Natural killer cell (primary cell): ENCODE measurements around the gene DNMBP. TPM values are rescaled to one million over a fixed set of nuclear protein-coding genes. Genes with fewer than 3 reads are reported as not detected.

Source experiments
- ATAC-seq, 3 donors: fragments of 150-1000 bp in 2 of 3; fragments of 200-7000 bp in 1 of 3; cut with Tn5 transposase; 1 replicate in 1 of 3; 2 replicates in 2 of 3; pipeline ENCODE4 v1.10.0; 2021; ENCODE audit warnings: mild to moderate bottlenecking in 2 of 3, moderate library complexity in 2 of 3
- DNase-seq, 2 donors: peaks; one replicate each; pipeline versions ENCODE4 v3.0.0 to v3.0.0-alpha.2; 2013 to 2021; ENCODE audit warnings: mixed read lengths in 1 of 2
- H3K27ac ChIP-seq: one replicate; pipeline ENCODE4 v1.5.1; 2013; ENCODE audit warnings: mild to moderate bottlenecking, low read length
- H3K27me3 ChIP-seq: one replicate; pipeline ENCODE4 v1.6.1; 2013; ENCODE audit warnings: low read length; ENCODE audit not compliant: control insufficient read depth, insufficient read depth
- H3K36me3 ChIP-seq: one replicate; pipeline ENCODE4 v1.6.1; 2013; ENCODE audit warnings: low read length; ENCODE audit not compliant: control insufficient read depth, insufficient read depth
- H3K4me1 ChIP-seq: one replicate; pipeline ENCODE4 v1.6.1; 2013; ENCODE audit warnings: low read length; ENCODE audit not compliant: control insufficient read depth, insufficient read depth
- H3K4me3 ChIP-seq: one replicate; pipeline ENCODE4 v1.5.1; 2013; ENCODE audit warnings: low read length
- H3K9me3 ChIP-seq: one replicate; pipeline ENCODE4 v1.6.1; 2013; ENCODE audit warnings: low read length; ENCODE audit not compliant: control insufficient read depth, insufficient read depth
- H3K27ac Mint-ChIP-seq, 2 donors: one replicate each; pipeline ENCODE4 v1.8.0; 2022; ENCODE audit warnings: mild to moderate bottlenecking in 2 of 2, mixed read lengths in 2 of 2, moderate library complexity in 1 of 2
- H3K27me3 Mint-ChIP-seq, 2 donors: one replicate each; pipeline ENCODE4 v1.8.0; 2022; ENCODE audit warnings: low read depth in 2 of 2, mixed read lengths in 2 of 2
- H3K36me3 Mint-ChIP-seq: one replicate; pipeline ENCODE4 v1.8.0; 2022; ENCODE audit warnings: mixed read lengths
- H3K4me1 Mint-ChIP-seq, 2 donors: one replicate each; pipeline ENCODE4 v1.8.0; 2022; ENCODE audit warnings: mixed read lengths in 2 of 2
- H3K4me3 Mint-ChIP-seq: one replicate; pipeline ENCODE4 v1.8.0; 2022; ENCODE audit warnings: mild to moderate bottlenecking, moderate library complexity, mixed read lengths
- H3K9me3 Mint-ChIP-seq, 2 donors: one replicate each; pipeline ENCODE4 v1.8.0; 2022; ENCODE audit warnings: mixed read lengths in 2 of 2
- CTCF ChIP-seq: fragments of 200-600 bp; IDR thresholded peaks from one replicate; pipeline ENCODE4 v1.8.0; 2022; ENCODE audit warnings: antibody characterized with exemption
- WGBS: methylation state at CpG from one replicate; pipeline ENCODE4 v1.1.7; 2013; ENCODE audit warnings: missing lambda C conversion rate; ENCODE audit not compliant: insufficient coverage; 5-methylcytosine and 5-hydroxymethylcytosine counted together
- intact Hi-C: fragments of 100-400 bp; cut with micrococcal nuclease; formaldehyde crosslinking; loops from one replicate; pipeline ENCODE4 v1.14.2; 2022
- total RNA-seq, 4 donors: library from RNA; stranded (reverse); fragments of 120-200 nt in 1 of 4; gene quantifications; one replicate each; pipeline versions ENCODE4 v1.2.3 to v1.2.4, GENCODE V29; 2013 to 2022

DNMBP gene
- total RNA-seq, 3 donors from 2014 or later (not counting 1 experiment from before 2014, with no cell fraction given): 13.8 to 15.4 (median 14.4) TPM

GRCh38 chr10:99834410-99834809, 175.3 kb downstream of the DNMBP start:
- 74% methylated on average over 4 of the region's 4 CpGs for WGBS
- no peak for TF ChIP-seq CTCF

GRCh38 chr10:99832439-99832838, 177.3 kb downstream of the DNMBP start:
- Histone ChIP-seq H3K4me1 (peaks cover 6% of the 10 kb centered on the region), H3K36me3 (no peaks in the 10 kb centered on the region), H3K27ac (no peak overlapping the region), H3K9me3 (peaks cover 6% of the 10 kb centered on the region), H3K27me3 (no peaks in the 10 kb centered on the region), H3K4me3 (no peak overlapping the region)
- H3K36me3 Mint-ChIP-seq: no peaks in the 10 kb centered on the region
- H3K27ac Mint-ChIP-seq: no peak overlapping the region
- no peak for TF ChIP-seq CTCF
- no peak overlapping the region for H3K4me3 Mint-ChIP-seq
- no peaks in the 10 kb centered on the region for H3K27me3 Mint-ChIP-seq
- H3K9me3 Mint-ChIP-seq: peaks cover 0 to 5% of the 10 kb centered on the region in 2 donors
- 91% methylated on average over 2 of the region's 2 CpGs for WGBS
- H3K4me1 Mint-ChIP-seq: peaks cover 7 to 16% of the 10 kb centered on the region in 2 donors
- ATAC-seq (no peak), DNase-seq (no peak)
- intact Hi-C loops: no loop called here

More at GRCh38 chr10:99834410-99834809, 175.3 kb downstream of the DNMBP start:
- ATAC-seq: no peak
- H3K36me3 Mint-ChIP-seq: no peaks in the 10 kb centered on the region
- Histone ChIP-seq H3K4me1 (no peaks in the 10 kb centered on the region), H3K27me3 (no peaks in the 10 kb centered on the region), H3K36me3 (no peaks in the 10 kb centered on the region), H3K27ac (no peak overlapping the region), H3K9me3 (no peaks in the 10 kb centered on the region), H3K4me3 (no peak overlapping the region)
- DNase-seq: no peak
- no peak overlapping the region for H3K27ac Mint-ChIP-seq
- no peaks in the 10 kb centered on the region for H3K9me3 Mint-ChIP-seq
- H3K27me3 Mint-ChIP-seq: no peaks in the 10 kb centered on the region
- intact Hi-C loops: no loop called here
- H3K4me3 Mint-ChIP-seq: no peak overlapping the region
- H3K4me1 Mint-ChIP-seq: peaks cover 0 to 5% of the 10 kb centered on the region in 2 donors

- H3K36me3 Mint-ChIP-seq: no peaks in the 10 kb centered on the region
- peak in 1 of 3 donors; percentile 66 for ATAC-seq
- H3K4me1 Mint-ChIP-seq: peaks cover 7 to 16% of the 10 kb centered on the region in 2 donors
- DNase-seq: peak in 1 of 2 donors; percentile 15
- intact Hi-C loops: no loop called here
- H3K9me3 Mint-ChIP-seq: peaks cover 0 to 5% of the 10 kb centered on the region in 2 donors
- 25% methylated on average over 2 of the region's 2 CpGs for WGBS
- Histone ChIP-seq H3K9me3 (peaks cover 6% of the 10 kb centered on the region), H3K27me3 (no peaks in the 10 kb centered on the region), H3K36me3 (no peaks in the 10 kb centered on the region), H3K27ac (no peak overlapping the region), H3K4me1 (peaks cover 6% of the 10 kb centered on the region), H3K4me3 (no peak overlapping the region)
- no peaks in the 10 kb centered on the region for H3K27me3 Mint-ChIP-seq
- peak overlapping the region in 1 of 2 donors; percentile 65 for H3K27ac Mint-ChIP-seq
- TF ChIP-seq CTCF: no peak
- H3K4me3 Mint-ChIP-seq: no peak overlapping the region
Measured at GRCh38 chr10:99828464-99828863, 181.3 kb downstream of the DNMBP start.

GRCh38 chr10:99827936-99828335, 181.8 kb downstream of the DNMBP start:
- DNase-seq (no peak), ATAC-seq (no peak)
- WGBS: 97% methylated on average over 2 of the region's 3 CpGs
- Histone ChIP-seq H3K27me3 (no peaks in the 10 kb centered on the region), H3K4me1 (peaks cover 6% of the 10 kb centered on the region), H3K27ac (no peak overlapping the region), H3K9me3 (peaks cover 6% of the 10 kb centered on the region), H3K36me3 (no peaks in the 10 kb centered on the region), H3K4me3 (no peak overlapping the region)
- Mint-ChIP-seq H3K27ac (no peak overlapping the region), H3K36me3 (no peaks in the 10 kb centered on the region), H3K27me3 (no peaks in the 10 kb centered on the region), H3K9me3 (peaks cover 0 to 5% of the 10 kb centered on the region in 2 donors), H3K4me1 (peaks cover 7 to 16% of the 10 kb centered on the region in 2 donors), H3K4me3 (no peak overlapping the region)
- TF ChIP-seq CTCF: no peak
- intact Hi-C loops: no loop called here
